MM.1S (cell line): Measurements from ENCODE around the gene TRABD2B.

Source experiments
- DNase-seq: peaks from one replicate; pipeline ENCODE4 v3.0.0-alpha.2; 2015
- H2AFZ ChIP-seq: fragments of 300-600 bp; sonication (generic); 2 replicates; pipeline ENCODE4 v1.6.0; 2016; ENCODE audit warnings: antibody characterized with exemption, low read length
- H3F3A ChIP-seq: fragments of 300-600 bp; sonication (generic); 2 replicates; pipeline ENCODE4 v1.6.1; 2016; ENCODE audit warnings: mild to moderate bottlenecking, antibody characterized with exemption, low read length, moderate library complexity, mixed read lengths; ENCODE audit not compliant: insufficient read depth
- H3K27ac ChIP-seq: fragments of 300-600 bp; sonication (generic); 2 replicates; pipeline ENCODE4 v1.5.1; 2016; ENCODE audit warnings: mild to moderate bottlenecking, low read length
- H3K27me3 ChIP-seq: fragments of 300-600 bp; sonication (generic); replicated peaks from 2 replicates; pipeline ENCODE4 v1.6.0; 2016; ENCODE audit warnings: low read length; ENCODE audit not compliant: insufficient read depth
- H3K36me3 ChIP-seq: fragments of 300-600 bp; sonication (generic); replicated peaks from 2 replicates; pipeline ENCODE4 v1.6.1; 2016; ENCODE audit warnings: mild to moderate bottlenecking, low read length, mixed read lengths; ENCODE audit not compliant: insufficient read depth
- H3K4me1 ChIP-seq: fragments of 300-600 bp; sonication (generic); 2 replicates; pipeline ENCODE4 v1.6.1; 2016; ENCODE audit warnings: low read length, mixed read lengths
- H3K4me2 ChIP-seq: fragments of 300-600 bp; sonication (generic); 2 replicates; pipeline ENCODE4 v1.6.0; 2016; ENCODE audit warnings: low read depth, low read length
- H3K4me3 ChIP-seq: fragments of 300-600 bp; sonication (generic); 2 replicates; pipeline ENCODE4 v1.5.1; 2016; ENCODE audit warnings: low read length, mixed read lengths
- H3K79me2 ChIP-seq: fragments of 300-600 bp; sonication (generic); 2 replicates; pipeline ENCODE4 v1.6.1; 2016; ENCODE audit warnings: mixed run types, low read length, mixed read lengths
- H3K9ac ChIP-seq: fragments of 300-600 bp; sonication (generic); 2 replicates; pipeline ENCODE4 v1.6.1; 2016; ENCODE audit warnings: low read length, mixed read lengths
- H3K9me2 ChIP-seq: fragments of 300-600 bp; sonication (generic); replicated peaks from 2 replicates; pipeline ENCODE4 v1.6.1; 2016; ENCODE audit warnings: mild to moderate bottlenecking, low read length, mixed read lengths; ENCODE audit not compliant: insufficient read depth
- H3K9me3 ChIP-seq: fragments of 300-600 bp; sonication (generic); replicated peaks from 2 replicates; pipeline ENCODE4 v1.6.1; 2016; ENCODE audit warnings: mild to moderate bottlenecking, low read length, mixed read lengths; ENCODE audit not compliant: insufficient read depth
- H4K20me1 ChIP-seq: fragments of 300-600 bp; sonication (generic); 2 replicates; pipeline ENCODE4 v1.6.1; 2016; ENCODE audit warnings: mild to moderate bottlenecking, low read length, moderate library complexity, mixed read lengths; ENCODE audit not compliant: insufficient read depth
- EZH2 ChIP-seq: fragments of 300-600 bp; sonication (generic); optimal IDR thresholded peaks from 2 replicates; pipeline ENCODE3; 2017; ENCODE audit warnings: low read depth, mild to moderate bottlenecking, antibody characterized with exemption, low read length, mixed read lengths
- EZH2phosphoT487 ChIP-seq: fragments of 300-600 bp; sonication (generic); IDR thresholded peaks from 2 replicates; pipeline ENCODE4 v1.6.1; 2018; ENCODE audit warnings: antibody characterized with exemption, low read length
- TF ChIP-seq, protein P1 (sequence below): fragments of 300-600 bp; sonication (generic); IDR thresholded peaks from 2 replicates; pipeline ENCODE4 v1.5.1; 2016; ENCODE audit warnings: antibody characterized with exemption, low read length, mixed read lengths

TRABD2B gene

GRCh38 chr1:47745715-47746609 is 251.2 kb downstream of the TRABD2B start:
- Histone ChIP-seq H3K27me3 (no peaks in the 10 kb centered on the region), H3K4me1 (no peaks in the 10 kb centered on the region), H3K27ac (no peak overlapping the region), H3K4me3 (no peak overlapping the region), H3K4me2 (no peak overlapping the region), H3K36me3 (no peaks in the 10 kb centered on the region), H2AFZ (no peak overlapping the region), H3K9me2 (no peaks in the 10 kb centered on the region), H4K20me1 (no peaks in the 10 kb centered on the region), H3K9me3 (no peaks in the 10 kb centered on the region), H3F3A (no peaks in the 10 kb centered on the region), H3K79me2 (no peaks in the 10 kb centered on the region), H3K9ac (no peak overlapping the region)
- TF ChIP-seq EZH2phosphoT487 (no peak), EZH2 (no peak)
- TF ChIP-seq, protein P1, sequence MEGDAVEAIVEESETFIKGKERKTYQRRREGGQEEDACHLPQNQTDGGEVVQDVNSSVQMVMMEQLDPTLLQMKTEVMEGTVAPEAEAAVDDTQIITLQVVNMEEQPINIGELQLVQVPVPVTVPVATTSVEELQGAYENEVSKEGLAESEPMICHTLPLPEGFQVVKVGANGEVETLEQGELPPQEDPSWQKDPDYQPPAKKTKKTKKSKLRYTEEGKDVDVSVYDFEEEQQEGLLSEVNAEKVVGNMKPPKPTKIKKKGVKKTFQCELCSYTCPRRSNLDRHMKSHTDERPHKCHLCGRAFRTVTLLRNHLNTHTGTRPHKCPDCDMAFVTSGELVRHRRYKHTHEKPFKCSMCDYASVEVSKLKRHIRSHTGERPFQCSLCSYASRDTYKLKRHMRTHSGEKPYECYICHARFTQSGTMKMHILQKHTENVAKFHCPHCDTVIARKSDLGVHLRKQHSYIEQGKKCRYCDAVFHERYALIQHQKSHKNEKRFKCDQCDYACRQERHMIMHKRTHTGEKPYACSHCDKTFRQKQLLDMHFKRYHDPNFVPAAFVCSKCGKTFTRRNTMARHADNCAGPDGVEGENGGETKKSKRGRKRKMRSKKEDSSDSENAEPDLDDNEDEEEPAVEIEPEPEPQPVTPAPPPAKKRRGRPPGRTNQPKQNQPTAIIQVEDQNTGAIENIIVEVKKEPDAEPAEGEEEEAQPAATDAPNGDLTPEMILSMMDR: no peak
- DNase-seq: no peak

GRCh38 chr1:47742890-47743760 is 254.1 kb downstream of the TRABD2B start:
- Histone ChIP-seq H3K79me2 (no peaks in the 10 kb centered on the region), H3K4me1 (no peaks in the 10 kb centered on the region), H3K4me2 (no peak overlapping the region), H3K27ac (no peak overlapping the region), H3K36me3 (no peaks in the 10 kb centered on the region), H3K9me3 (no peaks in the 10 kb centered on the region), H3K4me3 (no peak overlapping the region), H3K27me3 (no peaks in the 10 kb centered on the region), H3F3A (no peaks in the 10 kb centered on the region), H4K20me1 (no peaks in the 10 kb centered on the region), H3K9me2 (no peaks in the 10 kb centered on the region), H2AFZ (no peak overlapping the region), H3K9ac (no peak overlapping the region)
- DNase-seq: no peak
- TF ChIP-seq EZH2phosphoT487: no peak
- TF ChIP-seq, protein P1: no peak
- no peak for TF ChIP-seq EZH2

- H3K4me3 ChIP-seq: no peak overlapping the region
- H3K4me2 ChIP-seq: no peak overlapping the region
- no peaks in the 10 kb centered on the region for H4K20me1 ChIP-seq
- no peak overlapping the region for H3K27ac ChIP-seq
- H3K9ac ChIP-seq: no peak overlapping the region
- TF ChIP-seq, protein P1: peak; percentile 56
- TF ChIP-seq EZH2: no peak
- no peak for TF ChIP-seq EZH2phosphoT487
- no peak for DNase-seq
- H2AFZ ChIP-seq: no peak overlapping the region
- H3K9me2 ChIP-seq: no peaks in the 10 kb centered on the region
- H3F3A ChIP-seq: no peaks in the 10 kb centered on the region
- H3K4me1 ChIP-seq: no peaks in the 10 kb centered on the region
- H3K9me3 ChIP-seq: no peaks in the 10 kb centered on the region
- no peaks in the 10 kb centered on the region for H3K36me3 ChIP-seq
- H3K27me3 ChIP-seq: no peaks in the 10 kb centered on the region
- no peaks in the 10 kb centered on the region for H3K79me2 ChIP-seq
Observed at GRCh38 chr1:47738560-47739182, 258.5 kb downstream of the TRABD2B start.
